ENCODE data around the gene BHLHE41.

Gene BHLHE41

GRCh38 chr12:26095186-26095585, 29.7 kb downstream of the BHLHE41 start:
- Histone ChIP-seq H3K79me2 (ENCODE audit: insufficient read depth, low read length) (no peaks in the 10 kb centered on the region), H2AFZ (ENCODE audit: low read depth, low read length) (no peak overlapping the region), H4K20me1 (ENCODE audit: insufficient read depth, low read length) (no peaks in the 10 kb centered on the region)

DNA sequence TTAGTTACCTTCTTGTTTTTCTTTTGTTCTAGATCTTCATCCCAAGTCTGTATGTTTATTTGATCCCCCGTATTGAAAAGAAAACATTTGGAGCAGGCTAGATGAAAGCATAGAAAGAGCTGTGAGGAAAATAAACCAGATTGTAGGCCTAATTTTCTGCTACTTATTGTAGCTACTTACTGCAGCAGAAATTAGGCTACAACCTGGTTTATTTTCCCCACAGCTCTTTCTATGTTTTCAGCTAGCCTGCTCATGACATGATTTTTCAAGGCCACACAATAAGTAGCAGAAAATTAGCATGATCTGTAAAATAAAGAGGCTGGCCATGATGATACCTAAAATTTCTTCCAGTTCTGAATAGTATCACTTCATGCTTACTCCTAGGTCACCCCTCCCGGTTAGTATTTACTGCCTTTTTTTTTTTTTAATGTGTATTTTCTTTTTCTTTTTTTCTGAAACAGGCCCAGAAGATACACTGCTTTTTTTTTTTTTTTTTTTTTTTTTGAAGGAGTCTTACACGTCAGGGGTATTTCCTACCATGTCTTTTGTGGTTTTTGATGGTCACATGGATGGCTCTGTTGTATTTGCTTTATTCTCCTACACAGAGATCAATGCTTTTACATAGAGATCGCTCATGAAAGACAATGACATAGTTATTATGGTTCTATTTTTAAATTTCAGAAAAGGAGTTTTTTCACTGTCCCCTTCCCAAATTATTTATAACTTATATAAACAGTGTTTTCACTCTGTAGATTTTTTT, 32.3 kb downstream of the BHLHE41 start:
- Histone ChIP-seq H3K4me2 (ENCODE audit: insufficient read depth, low read length) (no peak overlapping the region), H3K9me3 (ENCODE audit: insufficient read depth, low read length, severe bottlenecking) (no peaks in the 10 kb centered on the region), H3K27me3 (ENCODE audit: insufficient read depth, low read length, poor library complexity) (no peaks in the 10 kb centered on the region), H3K36me3 (ENCODE audit: insufficient read depth, low read length) (no peaks in the 10 kb centered on the region), H3K9ac (ENCODE audit: low read depth, low read length) (no peak overlapping the region), H3K79me2 (ENCODE audit: insufficient read depth, low read length) (no peaks in the 10 kb centered on the region), H2AFZ (ENCODE audit: low read depth, low read length) (no peak overlapping the region), H3K4me3 (ENCODE audit: low read depth in 1 of 2, low read length in 2 of 2) (no peak overlapping the region), H3K4me1 (ENCODE audit: insufficient read depth, low read length) (no peaks in the 10 kb centered on the region), H3K27ac (ENCODE audit: low read length) (no peak overlapping the region), H4K20me1 (ENCODE audit: insufficient read depth, low read length) (no peaks in the 10 kb centered on the region)
- DNase-seq = no peak
- TF ChIP-seq, protein P1, sequence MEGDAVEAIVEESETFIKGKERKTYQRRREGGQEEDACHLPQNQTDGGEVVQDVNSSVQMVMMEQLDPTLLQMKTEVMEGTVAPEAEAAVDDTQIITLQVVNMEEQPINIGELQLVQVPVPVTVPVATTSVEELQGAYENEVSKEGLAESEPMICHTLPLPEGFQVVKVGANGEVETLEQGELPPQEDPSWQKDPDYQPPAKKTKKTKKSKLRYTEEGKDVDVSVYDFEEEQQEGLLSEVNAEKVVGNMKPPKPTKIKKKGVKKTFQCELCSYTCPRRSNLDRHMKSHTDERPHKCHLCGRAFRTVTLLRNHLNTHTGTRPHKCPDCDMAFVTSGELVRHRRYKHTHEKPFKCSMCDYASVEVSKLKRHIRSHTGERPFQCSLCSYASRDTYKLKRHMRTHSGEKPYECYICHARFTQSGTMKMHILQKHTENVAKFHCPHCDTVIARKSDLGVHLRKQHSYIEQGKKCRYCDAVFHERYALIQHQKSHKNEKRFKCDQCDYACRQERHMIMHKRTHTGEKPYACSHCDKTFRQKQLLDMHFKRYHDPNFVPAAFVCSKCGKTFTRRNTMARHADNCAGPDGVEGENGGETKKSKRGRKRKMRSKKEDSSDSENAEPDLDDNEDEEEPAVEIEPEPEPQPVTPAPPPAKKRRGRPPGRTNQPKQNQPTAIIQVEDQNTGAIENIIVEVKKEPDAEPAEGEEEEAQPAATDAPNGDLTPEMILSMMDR (IDR thresholded peaks at IDR 0.05; ENCODE audit: borderline replicate concordance, extremely low read depth, low read length, poor library complexity, severe bottlenecking) = no peak
- no peak for TF ChIP-seq EZH2 (IDR thresholded peaks at IDR 0.05; ENCODE audit: borderline replicate concordance, low read depth, low read length, severe bottlenecking)
- ATAC-seq (ENCODE audit: insufficient read depth, low read depth) = no peak

More at GRCh38 chr12:26095186-26095585, 29.7 kb downstream of the BHLHE41 start:
- Histone ChIP-seq H3K36me3 (ENCODE audit: insufficient read depth, low read length) (no peaks in the 10 kb centered on the region), H3K9ac (ENCODE audit: low read depth, low read length) (no peak overlapping the region), H3K27me3 (ENCODE audit: insufficient read depth, low read length, poor library complexity) (peaks cover 3% of the 10 kb centered on the region), H3K4me3 (ENCODE audit: low read depth in 1 of 2, low read length in 2 of 2) (no peak overlapping the region), H3K9me3 (ENCODE audit: insufficient read depth, low read length, severe bottlenecking) (no peaks in the 10 kb centered on the region), H3K4me2 (ENCODE audit: insufficient read depth, low read length) (no peak overlapping the region), H3K27ac (ENCODE audit: low read length) (no peak overlapping the region), H3K4me1 (ENCODE audit: insufficient read depth, low read length) (no peaks in the 10 kb centered on the region)
- TF ChIP-seq, protein P1 (IDR thresholded peaks at IDR 0.05; ENCODE audit: borderline replicate concordance, extremely low read depth, low read length, poor library complexity, severe bottlenecking) = no peak
- no peak for TF ChIP-seq EZH2 (IDR thresholded peaks at IDR 0.05; ENCODE audit: borderline replicate concordance, low read depth, low read length, severe bottlenecking)
- DNase-seq = no peak
- no peak for ATAC-seq (ENCODE audit: insufficient read depth, low read depth)

GRCh38 chr12:26091822-26092221, 33.0 kb downstream of the BHLHE41 start:
- Histone ChIP-seq H3K36me3 (ENCODE audit: insufficient read depth, low read length) (no peaks in the 10 kb centered on the region), H3K9me3 (ENCODE audit: insufficient read depth, low read length, severe bottlenecking) (no peaks in the 10 kb centered on the region), H3K4me3 (ENCODE audit: low read depth in 1 of 2, low read length in 2 of 2) (no peak overlapping the region), H3K4me1 (ENCODE audit: insufficient read depth, low read length) (no peaks in the 10 kb centered on the region), H4K20me1 (ENCODE audit: insufficient read depth, low read length) (no peaks in the 10 kb centered on the region), H3K27me3 (ENCODE audit: insufficient read depth, low read length, poor library complexity) (no peaks in the 10 kb centered on the region), H2AFZ (ENCODE audit: low read depth, low read length) (no peak overlapping the region), H3K4me2 (ENCODE audit: insufficient read depth, low read length) (no peak overlapping the region), H3K79me2 (ENCODE audit: insufficient read depth, low read length) (no peaks in the 10 kb centered on the region), H3K27ac (ENCODE audit: low read length) (no peak overlapping the region), H3K9ac (ENCODE audit: low read depth, low read length) (no peak overlapping the region)
- ATAC-seq (ENCODE audit: insufficient read depth, low read depth) (no peak), DNase-seq (no peak)
- TF ChIP-seq, protein P1 (IDR thresholded peaks at IDR 0.05; ENCODE audit: borderline replicate concordance, extremely low read depth, low read length, poor library complexity, severe bottlenecking) = no peak
- TF ChIP-seq EZH2 (IDR thresholded peaks at IDR 0.05; ENCODE audit: borderline replicate concordance, low read depth, low read length, severe bottlenecking) = no peak
